GM12892 (cell line): ENCODE measurements around the gene PHF19.

Source experiments
- POLR2A ChIP-seq: IDR thresholded peaks from 2 replicates; pipeline ENCODE4 v1.6.1; 2011; ENCODE audit warnings: low read depth, low read length, control low read depth
- POLR2AphosphoS5 ChIP-seq: IDR thresholded peaks from 2 replicates; pipeline ENCODE4 v1.6.1; 2011; ENCODE audit warnings: low read depth, low read length, control low read depth
- TAF1 ChIP-seq: IDR thresholded peaks from 2 replicates; pipeline ENCODE4 v1.6.1; 2011; ENCODE audit warnings: low read depth, mild to moderate bottlenecking, control low read depth, low read length, borderline replicate concordance

- TF ChIP-seq POLR2AphosphoS5: no peak
- no peak for TF ChIP-seq POLR2A
- no peak for TF ChIP-seq TAF1
Measured at GRCh38 chr9:120890320-120891244, 13.6 kb upstream of the PHF19 start.
